Stomach smooth muscle (tissue), 2 donors: ENCODE data around the gene MRTFA.
"Not testable (repeated sequence)": the region's sequence is repeated elsewhere in the genome, so short reads cannot be mapped to it uniquely, and the experiment has no call there.

ENCODE experiments used
- H3K27ac ChIP-seq: one replicate; pipeline ENCODE4 v1.7.0; 2013; ENCODE audit warnings: mild to moderate bottlenecking, low read length, inconsistent platforms
- H3K27me3 ChIP-seq, 2 donors: one replicate each; pipeline ENCODE4 v1.7.0; 2013; ENCODE audit warnings: low read length in 2 of 2; ENCODE audit not compliant: insufficient read depth in 2 of 2, control insufficient read depth in 1 of 2
- H3K36me3 ChIP-seq, 2 donors: one replicate each; pipeline ENCODE4 v1.7.0; 2013; ENCODE audit warnings: low read length in 2 of 2; ENCODE audit not compliant: control insufficient read depth in 2 of 2, insufficient read depth in 2 of 2
- H3K4me1 ChIP-seq: one replicate; pipeline ENCODE4 v1.7.0; 2013; ENCODE audit warnings: low read length; ENCODE audit not compliant: control insufficient read depth, insufficient read depth
- H3K4me3 ChIP-seq, 2 donors: one replicate each; pipeline ENCODE4 v1.7.0; 2013; ENCODE audit warnings: low read length in 2 of 2
- H3K9ac ChIP-seq, 2 donors: one replicate each; pipeline ENCODE4 v1.7.0; 2013; ENCODE audit warnings: low read length in 2 of 2, mild to moderate bottlenecking in 1 of 2
- H3K9me3 ChIP-seq, 2 donors: one replicate each; pipeline ENCODE4 v1.7.0; 2013; ENCODE audit warnings: low read length in 2 of 2; ENCODE audit not compliant: control insufficient read depth in 2 of 2
- donor health status: healthy.
- donor health status: Pancreatic carcinoma.

The MRTFA gene

DNA sequence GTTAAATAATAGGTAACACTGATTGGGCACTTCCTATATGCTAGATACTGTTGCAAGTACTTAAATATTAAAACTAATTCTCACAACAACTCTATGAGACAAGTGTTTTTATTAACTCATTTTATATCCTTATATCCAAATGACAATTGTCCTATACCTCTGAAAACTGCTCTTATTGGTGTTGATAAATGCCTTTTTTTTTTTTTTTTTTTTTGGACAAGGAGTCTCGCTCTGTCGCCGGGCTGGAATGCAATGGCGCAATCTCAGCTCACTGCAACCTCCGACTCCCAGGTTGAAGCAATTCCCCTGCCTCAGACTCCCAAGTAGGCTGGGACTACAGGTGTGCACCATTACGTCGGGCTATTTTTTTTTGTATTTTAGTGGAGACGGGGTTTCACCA lies 41.6 kb downstream of the MRTFA start:
- Histone ChIP-seq H3K4me1 (peaks cover 4% of the 10 kb centered on the region), H3K4me3 (no peak overlapping the region), H3K27me3 (no peaks in the 10 kb centered on the region), H3K9me3 (no peaks in the 10 kb centered on the region), H3K9ac (no peak overlapping the region), H3K36me3 (no peaks in the 10 kb centered on the region), H3K27ac (no peak overlapping the region)

DNA sequence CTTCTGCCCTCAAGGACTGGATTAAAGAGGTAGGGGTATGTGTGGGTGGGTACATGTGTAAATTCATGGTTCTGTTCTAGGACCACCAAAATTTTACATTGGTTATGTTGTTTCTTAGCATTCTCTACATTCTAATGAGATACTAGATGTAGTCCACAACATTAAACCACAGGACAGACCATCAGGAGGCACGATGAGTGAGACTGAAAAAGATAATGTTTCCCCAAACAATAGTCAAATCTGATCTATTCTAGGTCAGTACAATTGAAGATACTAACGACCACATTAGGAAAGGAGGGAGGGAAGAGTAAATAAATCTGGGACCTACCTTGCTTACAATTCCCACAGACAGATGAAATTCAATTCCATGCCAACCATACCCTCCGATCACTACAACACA lies 42.2 kb downstream of the MRTFA start:
- Histone ChIP-seq H3K4me1 (peaks cover 4% of the 10 kb centered on the region), H3K9ac (no peak overlapping the region), H3K27ac (no peak overlapping the region), H3K36me3 (no peaks in the 10 kb centered on the region), H3K4me3 (no peak overlapping the region), H3K27me3 (no peaks in the 10 kb centered on the region), H3K9me3 (no peaks in the 10 kb centered on the region)

DNA sequence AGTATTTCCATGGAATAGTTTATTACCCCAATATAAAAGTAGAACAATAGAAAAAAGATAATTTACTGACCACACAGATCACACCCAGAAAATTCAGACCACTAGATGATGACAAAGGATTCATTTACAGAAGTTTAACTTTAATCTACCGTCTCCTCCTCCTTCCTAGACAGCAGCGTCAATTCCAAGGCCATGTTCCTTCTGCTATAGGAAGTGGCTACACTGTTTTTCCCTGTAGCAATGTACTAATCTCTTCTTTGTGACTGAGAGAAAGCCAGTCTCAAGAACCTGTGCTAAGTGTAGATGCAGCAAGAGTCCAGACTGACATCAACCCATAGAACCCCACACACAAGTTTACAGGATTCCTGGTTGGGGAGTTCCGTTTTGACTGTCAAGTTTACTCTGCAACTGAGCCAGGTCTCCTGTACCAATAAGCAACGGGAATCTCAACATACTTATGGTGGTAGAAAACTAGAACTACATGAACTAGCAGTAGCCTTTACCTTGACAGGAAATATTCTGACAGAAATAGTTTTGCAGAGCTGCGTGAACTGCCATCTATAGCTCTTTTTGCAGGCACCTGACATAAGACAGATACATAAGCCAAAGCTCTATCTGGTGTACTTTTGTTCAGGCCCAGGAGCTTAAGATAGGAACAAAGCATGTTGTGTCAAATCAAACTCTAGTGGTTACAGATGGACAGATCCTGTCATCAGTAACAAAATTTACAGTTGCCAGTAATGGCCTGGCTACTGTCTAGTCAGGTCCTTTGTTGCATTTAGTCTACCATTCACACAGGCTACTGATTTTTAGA lies 42.9 kb downstream of the MRTFA start:
- no peak overlapping the region for H3K9ac ChIP-seq
- no peak overlapping the region for H3K27ac ChIP-seq
- H3K4me1 ChIP-seq: peaks cover 4% of the 10 kb centered on the region
- no peaks in the 10 kb centered on the region for H3K27me3 ChIP-seq
- no peaks in the 10 kb centered on the region for H3K36me3 ChIP-seq
- H3K4me3 ChIP-seq: no peak overlapping the region
- no peaks in the 10 kb centered on the region for H3K9me3 ChIP-seq

GRCh38 chr22:40592352-40593113 lies 44.0 kb downstream of the MRTFA start:
- Histone ChIP-seq H3K9me3 (no peaks in the 10 kb centered on the region), H3K9ac (no peak overlapping the region), H3K36me3 (peaks cover 0 to 2% of the 10 kb centered on the region in 2 donors), H3K27me3 (no peaks in the 10 kb centered on the region), H3K4me3 (no peak overlapping the region), H3K4me1 (peaks cover 4% of the 10 kb centered on the region), H3K27ac (no peak overlapping the region)

- peaks cover 0 to 2% of the 10 kb centered on the region in 2 donors for H3K36me3 ChIP-seq
- no peaks in the 10 kb centered on the region for H3K27me3 ChIP-seq
- no peaks in the 10 kb centered on the region for H3K9me3 ChIP-seq
- H3K4me1 ChIP-seq: peaks cover 2% of the 10 kb centered on the region
- no peak overlapping the region for H3K4me3 ChIP-seq
- no peak overlapping the region for H3K27ac ChIP-seq
- no peak overlapping the region for H3K9ac ChIP-seq
These were observed 47.8 kb downstream of the MRTFA start for GRCh38 chr22:40588726-40589125.

- H3K4me3 ChIP-seq: no peak overlapping the region
- H3K36me3 ChIP-seq: peaks cover 0 to 2% of the 10 kb centered on the region in 2 donors
- H3K27me3 ChIP-seq: no peaks in the 10 kb centered on the region
- H3K9me3 ChIP-seq: no peaks in the 10 kb centered on the region
- H3K27ac ChIP-seq: no peak overlapping the region
- H3K4me1 ChIP-seq: no peaks in the 10 kb centered on the region
- H3K9ac ChIP-seq: no peak overlapping the region
These were observed 49.7 kb downstream of the MRTFA start for GRCh38 chr22:40586781-40587180.

DNA sequence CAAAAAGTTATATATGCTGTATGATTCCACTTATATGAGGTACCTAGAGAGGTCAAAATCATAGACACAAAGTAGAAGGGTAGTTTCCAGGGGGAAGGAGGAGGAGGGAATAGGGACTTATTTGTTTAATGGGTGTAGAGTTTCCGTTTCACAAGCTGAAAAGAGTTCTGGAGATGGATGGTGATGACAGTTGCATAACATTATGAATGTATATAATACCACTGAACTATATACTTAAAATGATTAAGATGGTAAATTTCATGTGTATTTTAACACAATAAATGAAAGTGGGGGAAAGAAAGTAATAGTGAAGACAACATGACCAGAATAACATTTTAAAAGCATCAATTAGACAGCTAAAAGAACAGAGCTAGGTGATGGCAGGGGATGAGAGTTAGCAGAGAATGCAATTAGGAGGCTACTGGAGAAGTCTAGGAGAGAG lies 51.2 kb downstream of the MRTFA start:
- Histone ChIP-seq H3K36me3 (peaks cover 0 to 2% of the 10 kb centered on the region in 2 donors), H3K9me3 (no peaks in the 10 kb centered on the region), H3K27me3 (no peaks in the 10 kb centered on the region), H3K4me1 (no peaks in the 10 kb centered on the region), H3K4me3 (no peak overlapping the region), H3K9ac (no peak overlapping the region), H3K27ac (no peak overlapping the region)

DNA sequence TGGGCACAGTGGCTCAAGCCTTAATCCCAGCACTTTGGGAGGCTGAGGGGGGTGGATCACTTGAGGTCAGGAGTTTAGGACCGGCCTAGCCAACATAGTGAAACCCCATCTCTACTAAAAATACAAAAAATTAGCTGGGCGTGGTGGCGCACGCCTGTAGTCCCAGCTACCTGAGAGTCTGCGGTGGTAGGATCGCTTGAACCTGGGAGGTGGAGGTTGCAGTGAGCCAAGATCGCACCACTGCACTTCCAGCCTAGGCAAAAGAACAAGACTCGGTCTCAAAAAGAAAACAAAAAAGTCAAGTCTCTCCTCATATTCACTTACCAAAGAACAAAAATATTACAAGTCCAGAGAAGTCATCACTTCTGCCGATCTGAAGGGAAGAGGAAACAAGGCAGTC lies 51.8 kb downstream of the MRTFA start:
- not testable (repeated sequence) for H3K9me3 ChIP-seq, H3K4me1 ChIP-seq, H3K9ac ChIP-seq, H3K4me3 ChIP-seq, H3K27me3 ChIP-seq, H3K36me3 ChIP-seq, H3K27ac ChIP-seq

- no peak overlapping the region for H3K9ac ChIP-seq
- H3K9me3 ChIP-seq: no peaks in the 10 kb centered on the region
- no peak overlapping the region for H3K27ac ChIP-seq
- no peaks in the 10 kb centered on the region for H3K36me3 ChIP-seq
- no peak overlapping the region for H3K4me3 ChIP-seq
- H3K4me1 ChIP-seq: no peaks in the 10 kb centered on the region
- no peaks in the 10 kb centered on the region for H3K27me3 ChIP-seq
These were observed 53.3 kb downstream of the MRTFA start for GRCh38 chr22:40583053-40583741.

DNA sequence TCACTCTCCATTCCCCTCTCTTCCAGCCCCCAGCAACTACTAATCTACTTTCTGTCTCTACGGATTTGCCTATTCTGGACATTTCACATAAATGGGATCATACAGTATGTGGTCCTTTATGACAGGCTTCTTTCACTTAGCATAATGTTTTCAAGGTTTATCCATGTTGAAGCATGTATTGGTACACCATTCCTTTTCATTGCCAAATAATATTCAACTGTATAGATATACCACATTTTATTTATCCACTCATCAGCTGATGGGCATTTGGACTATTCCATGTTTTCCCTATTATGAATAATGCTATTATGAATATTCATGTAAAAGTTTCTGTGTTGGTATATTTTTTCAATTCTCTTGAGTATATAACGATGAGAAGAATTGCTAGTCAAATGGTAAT lies 54.5 kb downstream of the MRTFA start:
- Histone ChIP-seq H3K9me3 (no peaks in the 10 kb centered on the region), H3K27ac (no peak overlapping the region), H3K4me3 (no peak overlapping the region), H3K4me1 (no peaks in the 10 kb centered on the region), H3K36me3 (no peaks in the 10 kb centered on the region), H3K27me3 (no peaks in the 10 kb centered on the region), H3K9ac (no peak overlapping the region)
